Activated T-cell treated with anti-CD3 and anti-CD28 coated beads, Interleukin-2, amount 50 U/mL, for 24 hours (primary cell): ENCODE measurements around the gene PEX26.
"Not testable (repeated sequence)": the region's sequence is repeated elsewhere in the genome, so short reads cannot be mapped to it uniquely, and the experiment has no call there.

Experiments used
- DNase-seq: peaks from one replicate; pipeline ENCODE4 v3.0.0-alpha.2; 2020
- H3K27ac Mint-ChIP-seq: 2 replicates; pipeline ENCODE4 v1.8.0; 2020; ENCODE audit warnings: mild to moderate bottlenecking, mixed read lengths
- H3K27me3 Mint-ChIP-seq: 2 replicates; pipeline ENCODE4 v1.8.0; 2020; ENCODE audit warnings: mixed read lengths
- H3K36me3 Mint-ChIP-seq: 2 replicates; pipeline ENCODE4 v1.8.0; 2020; ENCODE audit warnings: low read depth, mixed read lengths
- H3K4me1 Mint-ChIP-seq: 2 replicates; pipeline ENCODE4 v1.8.0; 2020; ENCODE audit warnings: low read depth, mixed read lengths
- H3K4me3 Mint-ChIP-seq: 2 replicates; pipeline ENCODE4 v1.8.0; 2020; ENCODE audit warnings: mild to moderate bottlenecking, moderate library complexity, mixed read lengths
- H3K9me3 Mint-ChIP-seq: 2 replicates; pipeline ENCODE4 v1.8.0; 2020; ENCODE audit warnings: mixed read lengths

PEX26 gene

DNA sequence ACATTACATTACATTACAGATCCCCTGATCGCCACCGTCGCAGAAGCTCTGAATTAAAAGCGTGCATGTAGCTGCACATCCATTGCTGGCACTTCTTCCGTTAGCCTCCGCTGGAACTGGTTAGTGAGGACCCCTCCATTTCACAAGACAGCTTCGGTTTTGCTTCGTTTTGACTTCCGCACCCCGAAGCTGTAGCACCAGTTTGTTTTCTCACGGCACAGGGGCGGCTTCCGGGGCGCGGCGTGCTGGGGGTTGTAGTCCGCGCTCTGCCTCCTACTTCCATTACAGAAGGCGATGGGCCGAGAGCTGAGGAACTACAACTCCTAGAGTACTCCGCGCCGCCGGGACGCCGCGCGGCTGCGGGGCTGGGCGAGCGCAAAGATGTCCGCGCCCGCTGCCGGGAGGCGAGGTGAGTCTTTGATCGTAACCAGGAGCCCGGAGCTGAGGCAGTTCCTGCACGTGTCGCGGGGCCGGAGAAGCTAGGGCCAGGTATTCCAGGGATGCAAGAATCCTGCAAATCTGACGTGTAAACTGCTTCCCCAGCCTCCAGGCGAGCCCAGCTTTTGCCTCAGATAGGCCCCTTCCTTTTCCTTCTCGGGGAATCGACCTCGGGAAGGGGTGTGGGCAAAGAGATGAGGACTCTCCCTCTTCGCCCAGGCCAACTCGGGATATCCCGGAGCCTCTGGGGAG, at the start of gene PEX26:
Gene PEX26, plus strand, starts transcription at position 352 of the 690 bp plus-strand sequence. CDS start 387 bp downstream, outside the sequence.
- H3K4me3 Mint-ChIP-seq, result peak within 1 kb of the TSS; percentile 96
- H3K27ac Mint-ChIP-seq, result peak within 1 kb of the TSS; percentile 99
- H3K4me1 Mint-ChIP-seq, result peaks cover 54% of the 10 kb centered on the region
- H3K9me3 Mint-ChIP-seq, result no peaks in the 10 kb centered on the region
- DNase-seq, result peak; percentile 95
- H3K36me3 Mint-ChIP-seq, result peaks cover 52% of the 10 kb centered on the region
- H3K27me3 Mint-ChIP-seq, result no peaks in the 10 kb centered on the region

GRCh38 chr22:18028817-18029527, 48.8 kb upstream of the PEX26 start:
- Mint-ChIP-seq H3K27me3 (peaks cover 36% of the 10 kb centered on the region), H3K4me1 (peaks cover 8% of the 10 kb centered on the region), H3K36me3 (no peaks in the 10 kb centered on the region), H3K27ac (no peak overlapping the region), H3K9me3 (no peaks in the 10 kb centered on the region), H3K4me3 (no peak overlapping the region)
- no peak for DNase-seq

DNA sequence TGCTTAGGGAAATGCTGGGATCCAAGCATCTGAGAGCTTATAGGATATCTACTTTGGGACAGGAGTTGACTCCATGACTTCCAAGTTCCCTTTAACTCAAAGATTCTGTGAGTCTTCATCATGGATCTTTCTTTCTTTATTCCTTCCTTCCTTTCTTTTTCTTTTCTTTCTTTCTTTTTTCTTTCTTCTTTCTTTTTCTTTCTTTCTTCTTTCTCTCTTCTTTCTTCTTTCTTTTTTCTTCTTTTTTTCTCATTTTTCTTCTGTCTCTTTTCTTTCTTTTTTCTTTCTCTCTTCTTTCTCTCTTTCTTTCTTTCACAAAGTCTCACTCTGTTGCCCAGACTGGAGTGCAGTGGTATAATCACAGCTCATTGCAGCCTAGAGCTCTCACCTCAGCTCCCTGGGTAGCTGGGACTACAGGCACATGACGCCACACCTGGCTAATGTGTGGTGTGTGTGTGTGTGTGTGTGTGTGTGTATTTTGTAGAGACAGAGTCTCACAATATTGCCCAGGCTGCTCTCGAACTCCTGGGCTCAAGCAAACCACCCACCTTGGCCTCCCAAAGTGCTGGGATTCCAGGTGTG, 48.0 kb upstream of the PEX26 start:
- no peaks in the 10 kb centered on the region for H3K9me3 Mint-ChIP-seq
- H3K4me1 Mint-ChIP-seq, result peaks cover 4% of the 10 kb centered on the region
- no peak for DNase-seq
- H3K36me3 Mint-ChIP-seq, result no peaks in the 10 kb centered on the region
- no peak overlapping the region for H3K4me3 Mint-ChIP-seq
- H3K27ac Mint-ChIP-seq, result no peak overlapping the region
- H3K27me3 Mint-ChIP-seq, result peaks cover 32% of the 10 kb centered on the region

DNA sequence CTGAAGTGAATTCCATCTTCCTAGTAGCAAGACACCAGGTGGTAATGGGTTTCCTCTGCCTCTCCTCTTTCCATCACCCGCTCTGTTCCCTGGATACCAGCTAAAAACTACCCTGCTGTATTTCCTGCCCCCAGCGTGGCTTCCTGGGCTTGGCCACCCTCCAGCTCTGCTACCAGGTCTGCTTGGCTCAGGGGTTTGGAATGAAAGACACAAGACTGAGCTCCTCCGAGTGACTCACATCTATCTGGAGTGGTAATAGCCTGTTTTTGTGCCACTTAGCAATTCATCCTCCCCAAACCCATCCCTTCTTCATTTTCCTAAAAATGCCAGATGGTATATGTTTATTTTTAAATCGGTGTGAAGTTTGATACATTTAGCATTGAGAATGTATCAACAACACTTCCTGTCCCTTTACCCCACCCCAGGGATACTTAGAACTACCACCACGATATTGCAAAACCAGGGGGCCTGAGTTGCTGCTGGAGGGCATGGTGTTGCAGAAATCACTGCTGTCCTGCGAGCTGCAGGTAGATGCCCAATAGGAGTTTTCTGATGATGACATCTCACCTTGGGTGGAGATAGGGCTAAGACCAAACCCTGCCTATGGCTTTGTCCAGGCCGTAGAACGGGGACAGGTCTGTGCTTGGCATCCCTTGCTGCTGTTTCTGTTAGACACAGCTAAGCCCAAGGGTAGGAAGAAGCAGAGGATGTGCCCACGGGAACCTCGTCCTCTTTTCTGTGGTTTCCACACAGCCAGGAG, 45.9 kb upstream of the PEX26 start:
- H3K4me3 Mint-ChIP-seq, result no peak overlapping the region
- DNase-seq, result no peak
- peaks cover 14% of the 10 kb centered on the region for H3K27me3 Mint-ChIP-seq
- no peaks in the 10 kb centered on the region for H3K36me3 Mint-ChIP-seq
- H3K27ac Mint-ChIP-seq, result no peak overlapping the region
- H3K4me1 Mint-ChIP-seq, result no peaks in the 10 kb centered on the region
- no peaks in the 10 kb centered on the region for H3K9me3 Mint-ChIP-seq

- Mint-ChIP-seq H3K9me3 (no peaks in the 10 kb centered on the region), H3K36me3 (no peaks in the 10 kb centered on the region), H3K27ac (no peak overlapping the region), H3K4me3 (no peak overlapping the region), H3K4me1 (no peaks in the 10 kb centered on the region), H3K27me3 (peaks cover 8% of the 10 kb centered on the region)
- no peak for DNase-seq
These were observed 45.2 kb upstream of the PEX26 start for GRCh38 chr22:18032455-18033101.

GRCh38 chr22:18033204-18033998, 44.4 kb upstream of the PEX26 start:
- Mint-ChIP-seq H3K36me3 (no peaks in the 10 kb centered on the region), H3K27me3 (no peaks in the 10 kb centered on the region), H3K4me3 (no peak overlapping the region), H3K27ac (no peak overlapping the region), H3K4me1 (no peaks in the 10 kb centered on the region), H3K9me3 (no peaks in the 10 kb centered on the region)
- no peak for DNase-seq

DNA sequence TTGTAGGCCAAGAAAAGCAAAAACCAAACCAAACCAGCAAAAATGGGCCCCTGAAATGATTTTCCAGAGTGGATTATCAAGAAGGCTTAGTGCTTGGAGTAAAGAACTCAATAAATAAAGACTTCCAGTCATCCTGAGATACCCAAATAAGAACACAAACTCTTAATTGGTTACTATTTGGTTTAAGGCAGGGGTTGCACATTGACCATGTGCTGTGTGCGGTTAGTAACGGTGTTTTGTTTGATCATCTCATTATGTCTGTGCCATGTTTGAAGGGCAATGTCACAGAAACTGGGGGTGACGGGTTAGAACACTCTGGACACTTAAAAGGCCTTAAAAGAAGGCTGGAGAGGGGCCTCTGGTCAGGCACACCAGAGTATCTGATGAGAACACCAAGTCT, 43.7 kb upstream of the PEX26 start:
- no peaks in the 10 kb centered on the region for H3K27me3 Mint-ChIP-seq
- DNase-seq, result no peak
- no peaks in the 10 kb centered on the region for H3K9me3 Mint-ChIP-seq
- no peaks in the 10 kb centered on the region for H3K36me3 Mint-ChIP-seq
- no peak overlapping the region for H3K27ac Mint-ChIP-seq
- H3K4me1 Mint-ChIP-seq, result no peaks in the 10 kb centered on the region
- H3K4me3 Mint-ChIP-seq, result no peak overlapping the region

GRCh38 chr22:18035751-18036150, 42.0 kb upstream of the PEX26 start:
- H3K9me3 Mint-ChIP-seq, result no peaks in the 10 kb centered on the region
- H3K27ac Mint-ChIP-seq, result no peak overlapping the region
- no peaks in the 10 kb centered on the region for H3K36me3 Mint-ChIP-seq
- no peaks in the 10 kb centered on the region for H3K4me1 Mint-ChIP-seq
- no peaks in the 10 kb centered on the region for H3K27me3 Mint-ChIP-seq
- H3K4me3 Mint-ChIP-seq, result no peak overlapping the region
- DNase-seq, result no peak

- not testable (repeated sequence) for H3K9me3 Mint-ChIP-seq, H3K4me3 Mint-ChIP-seq, H3K36me3 Mint-ChIP-seq, H3K27me3 Mint-ChIP-seq, DNase-seq, H3K4me1 Mint-ChIP-seq, H3K27ac Mint-ChIP-seq
These were observed 36.9 kb upstream of the PEX26 start for GRCh38 chr22:18040898-18041297.

DNA sequence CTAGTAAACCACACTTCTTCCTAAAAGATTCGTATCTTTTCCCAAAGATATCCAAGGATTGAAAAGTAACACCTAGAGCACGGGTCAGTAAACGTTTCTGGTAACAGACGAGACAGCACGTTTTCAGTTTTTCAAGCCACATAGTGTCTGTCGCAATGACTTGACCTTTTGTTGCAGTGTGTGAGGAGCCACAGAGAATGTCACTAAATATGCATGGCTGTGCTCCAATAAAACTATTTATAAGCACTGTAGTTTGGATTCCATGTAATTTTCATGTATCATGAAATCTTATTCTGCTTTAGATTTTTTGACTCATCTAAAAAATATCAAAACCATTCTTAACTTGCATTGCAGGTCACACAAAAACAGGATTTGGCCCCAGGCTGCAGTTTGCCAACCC, 35.1 kb upstream of the PEX26 start:
- Mint-ChIP-seq H3K4me1 (no peaks in the 10 kb centered on the region), H3K9me3 (no peaks in the 10 kb centered on the region), H3K36me3 (no peaks in the 10 kb centered on the region), H3K4me3 (no peak overlapping the region), H3K27me3 (no peaks in the 10 kb centered on the region), H3K27ac (no peak overlapping the region)
- no peak for DNase-seq

DNA sequence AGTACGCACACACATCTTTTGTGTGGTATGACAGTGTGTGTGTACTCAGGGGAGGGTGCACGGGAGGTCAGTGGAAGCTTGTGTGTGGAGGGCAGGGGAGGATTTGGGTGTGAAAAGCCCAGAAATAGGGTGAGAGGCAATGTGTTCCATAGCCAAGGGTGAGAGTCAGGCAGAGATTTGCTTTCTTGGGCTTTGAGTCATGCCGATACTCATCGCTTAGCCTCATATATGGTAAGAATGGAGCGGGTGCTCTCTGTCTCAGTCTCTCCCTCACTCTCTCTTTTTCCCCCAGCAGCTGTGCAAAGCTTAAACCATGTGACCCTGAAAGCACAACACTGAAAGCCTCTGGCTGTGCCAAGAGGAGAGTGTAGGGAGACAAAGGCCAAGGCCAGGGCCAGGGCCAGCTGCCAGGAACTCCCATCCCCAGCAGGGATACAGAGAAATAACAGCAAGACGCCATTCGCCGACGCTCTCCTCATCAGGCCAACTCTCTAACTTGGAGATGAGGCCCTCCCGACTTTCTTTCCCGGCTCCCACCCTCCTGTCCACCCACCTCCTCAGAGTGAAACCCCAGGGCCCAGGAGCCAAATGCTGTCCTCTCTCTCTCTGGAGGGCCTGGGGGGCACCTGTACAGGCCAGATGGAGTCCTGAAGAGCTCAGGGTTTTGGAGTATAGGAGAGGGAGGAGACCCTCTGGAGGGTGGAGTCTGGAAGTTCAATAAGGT, 33.1 kb upstream of the PEX26 start:
- H3K4me3 Mint-ChIP-seq, result no peak overlapping the region
- no peaks in the 10 kb centered on the region for H3K9me3 Mint-ChIP-seq
- H3K27me3 Mint-ChIP-seq, result peaks cover 9% of the 10 kb centered on the region
- DNase-seq, result no peak
- H3K4me1 Mint-ChIP-seq, result no peaks in the 10 kb centered on the region
- no peak overlapping the region for H3K27ac Mint-ChIP-seq
- no peaks in the 10 kb centered on the region for H3K36me3 Mint-ChIP-seq

GRCh38 chr22:18045794-18046193, 32.0 kb upstream of the PEX26 start:
- Mint-ChIP-seq H3K36me3 (no peaks in the 10 kb centered on the region), H3K27ac (no peak overlapping the region), H3K27me3 (peaks cover 9% of the 10 kb centered on the region), H3K4me3 (no peak overlapping the region), H3K4me1 (no peaks in the 10 kb centered on the region), H3K9me3 (no peaks in the 10 kb centered on the region)
- DNase-seq, result no peak

DNA sequence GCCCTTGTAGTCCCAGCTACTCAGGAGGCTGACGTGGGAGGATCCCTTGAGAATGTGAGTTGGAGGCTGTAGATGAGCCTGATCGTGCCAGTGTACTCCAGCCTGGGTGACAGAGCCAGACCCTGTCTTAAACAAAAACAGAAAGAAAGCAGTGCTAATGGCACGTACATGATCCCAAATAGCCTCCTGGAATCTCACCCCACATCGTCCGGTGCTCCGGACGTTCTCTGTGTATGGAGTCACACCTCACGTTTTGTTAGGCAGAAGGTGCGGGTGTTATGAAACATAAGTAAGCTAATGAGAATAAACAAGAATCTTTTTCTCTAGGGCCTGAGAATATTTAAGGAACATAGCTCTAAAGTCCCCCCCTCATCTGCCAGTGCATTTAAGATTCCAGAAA, 29.7 kb upstream of the PEX26 start:
- no peaks in the 10 kb centered on the region for H3K36me3 Mint-ChIP-seq
- H3K4me3 Mint-ChIP-seq, result no peak overlapping the region
- no peak for DNase-seq
- H3K27me3 Mint-ChIP-seq, result peaks cover 9% of the 10 kb centered on the region
- H3K9me3 Mint-ChIP-seq, result no peaks in the 10 kb centered on the region
- H3K27ac Mint-ChIP-seq, result no peak overlapping the region
- no peaks in the 10 kb centered on the region for H3K4me1 Mint-ChIP-seq
